ENCODE results near the gene CBX3. TPM values are rescaled to one million over a fixed set of nuclear protein-coding genes. Genes with fewer than 3 reads are reported as not detected.
A peak's percentile ranks its signal among the peaks of the same experiment; 100 is the strongest.
"Not testable (repeated sequence)": the region's sequence is repeated elsewhere in the genome, so short reads cannot be mapped to it uniquely, and the experiment has no call there.

Gene CBX3
- total RNA-seq, 1 experiment from 2014 or later = 399 TPM

- no peaks in the 10 kb centered on the region for H3K9me3 ChIP-seq (replicated peaks)
- H3K27ac ChIP-seq = no peak overlapping the region
- H3K27me3 ChIP-seq = peaks cover 3% of the 10 kb centered on the region; the same call in 1 of the 2 replicates
- H3K36me3 ChIP-seq = no peaks in the 10 kb centered on the region
- no peak overlapping the region for H3K4me3 ChIP-seq
- peaks cover 7% of the 10 kb centered on the region; the same call in 1 of the 2 replicates for H3K4me1 ChIP-seq
- DNase-seq = peak in 1 of 2 experiments; percentile 47
Observed at GRCh38 chr7:26237035-26237807, 35.7 kb downstream of the CBX3 start.

- DNase-seq = no peak
- no peaks in the 10 kb centered on the region for H3K36me3 ChIP-seq
Observed at GRCh38 chr7:26238032-26238431, 36.5 kb downstream of the CBX3 start.

GRCh38 chr7:26245150-26245549, 43.6 kb downstream of the CBX3 start:
- no peaks in the 10 kb centered on the region for H3K4me1 ChIP-seq
- peaks cover 3% of the 10 kb centered on the region; the same call in 1 of the 2 replicates for H3K27me3 ChIP-seq
- DNase-seq = no peak
- no peaks in the 10 kb centered on the region for H3K9me3 ChIP-seq (replicated peaks)
- H3K36me3 ChIP-seq = no peaks in the 10 kb centered on the region
- no peak overlapping the region for H3K4me3 ChIP-seq
- no peak overlapping the region for H3K27ac ChIP-seq

More at GRCh38 chr7:26238032-26238431, 36.5 kb downstream of the CBX3 start:
- Histone ChIP-seq H3K9me3 (replicated peaks) (no peaks in the 10 kb centered on the region), H3K27me3 (peaks cover 3% of the 10 kb centered on the region; the same call in 1 of the 2 replicates), H3K4me1 (peaks cover 7% of the 10 kb centered on the region; the same call in 1 of the 2 replicates), H3K4me3 (no peak overlapping the region), H3K27ac (no peak overlapping the region)

- Histone ChIP-seq H3K9me3 (replicated peaks) (no peaks in the 10 kb centered on the region), H3K27ac (no peak overlapping the region), H3K4me1 (no peaks in the 10 kb centered on the region), H3K36me3 (no peaks in the 10 kb centered on the region), H3K4me3 (no peak overlapping the region), H3K27me3 (no peaks in the 10 kb centered on the region; the same call in 1 of the 2 replicates)
- DNase-seq = no peak
Observed at GRCh38 chr7:26250239-26250638, 48.7 kb downstream of the CBX3 start.

- not testable (repeated sequence) for H3K36me3 ChIP-seq, H3K4me3 ChIP-seq, DNase-seq, H3K27me3 ChIP-seq, H3K27ac ChIP-seq, H3K4me1 ChIP-seq
- peaks cover 12% of the 10 kb centered on the region for H3K9me3 ChIP-seq (replicated peaks)
Observed at GRCh38 chr7:26261866-26262265, 60.3 kb downstream of the CBX3 start.

Other genes starting within 250 kb of the CBX3 start
- not detected in 2 replicates for gene NFE2L3, start 49.5 kb upstream of the CBX3 start, total RNA-seq (2014; rRNA removed; shearing (Covaris generic))
- 746 and 863 TPM in 2 replicates for gene HNRNPA2B1, start 999 bp upstream of the CBX3 start, total RNA-seq (2014; rRNA removed; shearing (Covaris generic))
- gene SNX10, start 90.1 kb downstream of the CBX3 start, total RNA-seq (2014; rRNA removed; shearing (Covaris generic)) = not detected in 2 replicates